Endodermal cell (in vitro differentiated cells): ENCODE data around the gene SMIM43. TPM values are rescaled to one million over a fixed set of nuclear protein-coding genes. Genes with fewer than 3 reads are reported as not detected.

Source experiments
- DNase-seq: peaks from one replicate; pipeline ENCODE4 v3.0.0-alpha.2; 2017
- H3K27ac ChIP-seq: 2 replicates; pipeline ENCODE4 v1.5.1; 2013; ENCODE audit warnings: mild to moderate bottlenecking, low read depth, low read length, moderate library complexity
- H3K27me3 ChIP-seq: 2 replicates; pipeline ENCODE4 v1.6.1; 2013; ENCODE audit warnings: mild to moderate bottlenecking, low read length, moderate library complexity; ENCODE audit not compliant: insufficient read depth, control insufficient read depth, poor library complexity, severe bottlenecking
- H3K36me3 ChIP-seq: 2 replicates; pipeline ENCODE4 v1.7.0; 2013; ENCODE audit warnings: mild to moderate bottlenecking, low read length, moderate library complexity; ENCODE audit not compliant: control insufficient read depth, insufficient read depth
- H3K4me1 ChIP-seq: one replicate; pipeline ENCODE4 v1.7.0; 2013; ENCODE audit warnings: low read length; ENCODE audit not compliant: control insufficient read depth, insufficient read depth
- H3K4me3 ChIP-seq: 2 replicates; pipeline ENCODE4 v1.5.1; 2013; ENCODE audit warnings: mild to moderate bottlenecking, low read length, moderate library complexity
- H3K9ac ChIP-seq: 2 replicates; pipeline ENCODE4 v1.6.1; 2013; ENCODE audit warnings: mild to moderate bottlenecking, low read length, moderate library complexity; ENCODE audit not compliant: poor library complexity, severe bottlenecking; ENCODE audit errors: extremely low read depth
- H3K9me3 ChIP-seq: 2 replicates; pipeline ENCODE4 v1.6.1; 2013; ENCODE audit warnings: mild to moderate bottlenecking, low read length, moderate library complexity; ENCODE audit not compliant: control insufficient read depth
- H3K27ac Mint-ChIP-seq: 2 replicates; pipeline ENCODE4 v1.8.0; 2020; ENCODE audit warnings: mixed read lengths
- H3K27me3 Mint-ChIP-seq: 2 replicates; pipeline ENCODE4 v1.8.0; 2021; ENCODE audit warnings: mild to moderate bottlenecking, mixed read lengths; ENCODE audit not compliant: insufficient read depth
- H3K36me3 Mint-ChIP-seq: 2 replicates; pipeline ENCODE4 v1.8.0; 2020; ENCODE audit warnings: low read depth, mixed read lengths
- H3K4me1 Mint-ChIP-seq: 2 replicates; pipeline ENCODE4 v1.8.0; 2020; ENCODE audit warnings: mixed read lengths
- H3K4me3 Mint-ChIP-seq: 2 replicates; pipeline ENCODE4 v1.8.0; 2020; ENCODE audit warnings: mild to moderate bottlenecking, moderate library complexity, mixed read lengths
- H3K9me3 Mint-ChIP-seq: 2 replicates; pipeline ENCODE4 v1.8.0; 2020; ENCODE audit warnings: mild to moderate bottlenecking, mixed read lengths
- WGBS, 2 experiments: methylation state at CpG; one replicate each; pipeline versions ENCODE4 v1.1.5 to v1.1.7; 2013; ENCODE audit warnings: missing lambda C conversion rate in 2 of 2, mixed read lengths in 1 of 2; ENCODE audit not compliant: insufficient coverage in 1 of 2, insufficient read length in 1 of 2; 5-methylcytosine and 5-hydroxymethylcytosine counted together
- total RNA-seq, 2 donors: library from RNA; stranded (reverse); fragmentation: NEBNext Ultra II Directional in 1 of 2; extraction: Animal tissue kit (Norgen Biotek cat#: 25700) in 1 of 2; gene quantifications; 2 replicates in 1 of 2; 3 replicates in 1 of 2; pipeline ENCODE4 v1.2.1, GENCODE V29; 2021
- TF ChIP-seq, protein P1 (sequence below): fragments of 200-600 bp; sonication (generic); conservative IDR thresholded peaks from 2 replicates; pipeline ENCODE4 v1.5.0; 2021; ENCODE audit warnings: antibody characterized with exemption, mild to moderate bottlenecking

Gene SMIM43
- total RNA-seq, 2 donors from 2014 or later = not detected

DNA sequence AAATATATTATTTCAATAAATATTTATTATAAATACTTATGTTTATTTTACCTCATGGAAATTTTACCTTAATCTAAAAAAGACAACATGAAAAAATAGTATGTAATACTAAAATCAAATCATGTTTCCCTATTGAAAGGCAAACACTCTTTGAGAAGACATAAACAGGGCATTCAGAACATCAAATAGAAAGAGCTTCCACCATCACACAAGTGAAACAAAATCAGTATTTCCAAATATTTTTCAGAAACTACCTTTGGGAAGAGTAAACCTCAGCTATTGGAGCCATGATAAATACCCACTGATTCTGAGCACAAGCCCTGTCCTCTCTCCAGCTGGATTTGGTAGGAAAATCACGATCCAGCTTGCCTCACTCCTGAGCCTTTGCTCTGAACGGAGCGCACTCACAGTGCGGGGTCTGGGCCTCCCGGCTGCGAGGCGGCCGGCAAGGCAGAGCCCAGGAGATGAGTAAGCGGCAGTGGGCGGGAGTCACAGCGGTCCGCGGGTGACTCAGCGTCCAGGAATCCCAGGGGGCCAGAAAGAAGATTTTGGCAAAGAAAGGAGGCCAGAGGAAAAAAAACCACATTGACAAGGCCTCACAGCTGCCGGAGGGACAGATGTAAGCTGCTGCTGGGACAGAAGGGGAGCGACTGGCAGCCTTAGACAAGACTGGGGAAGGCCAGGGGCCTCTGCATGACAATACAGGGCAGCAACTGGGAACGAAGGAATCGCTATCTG, 53.5 kb downstream of the SMIM43 start:
- peak; percentile 97 for DNase-seq
- no peaks in the 10 kb centered on the region for H3K36me3 ChIP-seq
- H3K36me3 Mint-ChIP-seq = no peaks in the 10 kb centered on the region
- peak overlapping the region; percentile 82 for H3K27ac ChIP-seq
- peak overlapping the region; percentile 86 for H3K27ac Mint-ChIP-seq
- H3K4me3 Mint-ChIP-seq = peak overlapping the region; percentile 44
- TF ChIP-seq, protein P1, sequence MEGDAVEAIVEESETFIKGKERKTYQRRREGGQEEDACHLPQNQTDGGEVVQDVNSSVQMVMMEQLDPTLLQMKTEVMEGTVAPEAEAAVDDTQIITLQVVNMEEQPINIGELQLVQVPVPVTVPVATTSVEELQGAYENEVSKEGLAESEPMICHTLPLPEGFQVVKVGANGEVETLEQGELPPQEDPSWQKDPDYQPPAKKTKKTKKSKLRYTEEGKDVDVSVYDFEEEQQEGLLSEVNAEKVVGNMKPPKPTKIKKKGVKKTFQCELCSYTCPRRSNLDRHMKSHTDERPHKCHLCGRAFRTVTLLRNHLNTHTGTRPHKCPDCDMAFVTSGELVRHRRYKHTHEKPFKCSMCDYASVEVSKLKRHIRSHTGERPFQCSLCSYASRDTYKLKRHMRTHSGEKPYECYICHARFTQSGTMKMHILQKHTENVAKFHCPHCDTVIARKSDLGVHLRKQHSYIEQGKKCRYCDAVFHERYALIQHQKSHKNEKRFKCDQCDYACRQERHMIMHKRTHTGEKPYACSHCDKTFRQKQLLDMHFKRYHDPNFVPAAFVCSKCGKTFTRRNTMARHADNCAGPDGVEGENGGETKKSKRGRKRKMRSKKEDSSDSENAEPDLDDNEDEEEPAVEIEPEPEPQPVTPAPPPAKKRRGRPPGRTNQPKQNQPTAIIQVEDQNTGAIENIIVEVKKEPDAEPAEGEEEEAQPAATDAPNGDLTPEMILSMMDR = no peak
- no peak overlapping the region for H3K9ac ChIP-seq
- no peaks in the 10 kb centered on the region for H3K9me3 Mint-ChIP-seq
- WGBS, 2 experiments = 1 to 3% methylated on average over 7 to 18 of the region's 18 CpGs
- H3K4me3 ChIP-seq = peak overlapping the region; percentile 75
- no peaks in the 10 kb centered on the region for H3K27me3 ChIP-seq
- peaks cover 17% of the 10 kb centered on the region for H3K4me1 Mint-ChIP-seq
- H3K9me3 ChIP-seq = no peaks in the 10 kb centered on the region
- no peaks in the 10 kb centered on the region for H3K27me3 Mint-ChIP-seq
- H3K4me1 ChIP-seq = peaks cover 6% of the 10 kb centered on the region

DNA sequence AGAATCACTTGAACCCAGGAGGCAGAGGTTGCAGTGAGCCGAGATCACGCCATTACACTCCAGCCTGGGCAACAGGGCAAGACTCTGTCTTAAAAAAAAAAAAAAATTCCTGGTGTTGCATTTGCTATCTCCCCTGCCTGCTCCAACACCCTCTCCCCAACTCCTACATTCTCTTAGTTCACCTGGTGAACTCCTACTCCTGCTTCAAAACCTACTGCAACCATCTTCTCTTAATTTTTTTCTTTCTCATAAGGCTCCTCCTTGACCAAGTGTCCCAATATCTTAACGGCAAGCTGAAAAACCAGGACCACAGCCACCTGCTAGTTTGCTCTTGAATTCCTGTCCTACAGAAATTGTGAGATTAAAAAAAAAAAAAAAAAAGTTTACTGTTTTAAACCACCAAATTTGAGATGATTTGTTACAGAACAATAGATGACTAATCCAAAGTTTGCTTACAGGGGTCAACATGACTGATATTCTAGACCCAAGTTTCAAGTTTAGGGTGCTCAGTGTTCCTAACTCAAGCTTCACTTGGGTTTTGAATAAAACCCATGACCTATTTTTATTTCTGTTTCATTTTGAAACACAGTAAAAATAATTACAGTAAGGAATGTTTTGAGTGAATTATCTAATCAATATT, 55.1 kb downstream of the SMIM43 start:
- Histone ChIP-seq H3K4me3 (no peak overlapping the region), H3K4me1 (peaks cover 6% of the 10 kb centered on the region), H3K27ac (no peak overlapping the region), H3K27me3 (no peaks in the 10 kb centered on the region), H3K9ac (no peak overlapping the region), H3K9me3 (no peaks in the 10 kb centered on the region), H3K36me3 (no peaks in the 10 kb centered on the region)
- H3K27me3 Mint-ChIP-seq = no peaks in the 10 kb centered on the region
- H3K9me3 Mint-ChIP-seq = no peaks in the 10 kb centered on the region
- no peaks in the 10 kb centered on the region for H3K36me3 Mint-ChIP-seq
- TF ChIP-seq, protein P1 = no peak
- no peak overlapping the region for H3K27ac Mint-ChIP-seq
- no peak for DNase-seq
- no peak overlapping the region for H3K4me3 Mint-ChIP-seq
- peaks cover 18% of the 10 kb centered on the region for H3K4me1 Mint-ChIP-seq
- 93% methylated on average over 3 of the region's 3 CpGs; no CpG with 5 or more reads in 1 of the 2 experiments for WGBS, 2 experiments

Other genes with a start within 250 kb of the SMIM43 start
- 100 to 1,000 TPM; 212 to 241 TPM for gene ANXA5, start 68.2 kb downstream of the SMIM43 start, total RNA-seq
- gene EXOSC9, start 36.2 kb upstream of the SMIM43 start, total RNA-seq = 10 to 100 TPM; 47.9 to 69.0 TPM
- 10 to 100 TPM; 62.8 to 82.2 TPM for gene CCNA2, start 58.7 kb upstream of the SMIM43 start, total RNA-seq
- gene BBS7, start 105.3 kb upstream of the SMIM43 start, total RNA-seq = 10 to 100 TPM; 25.0 to 31.7 TPM
- gene TRPC3, start 186.9 kb upstream of the SMIM43 start, total RNA-seq = under 1 TPM; 0.79 to 1.00 TPM